ENCODE measurements around the gene EDN1. TPM values are rescaled to one million over a fixed set of nuclear protein-coding genes. Genes with fewer than 3 reads are reported as not detected.

The EDN1 gene
- 0.34 TPM for polyA plus RNA-seq (2013)

DNA sequence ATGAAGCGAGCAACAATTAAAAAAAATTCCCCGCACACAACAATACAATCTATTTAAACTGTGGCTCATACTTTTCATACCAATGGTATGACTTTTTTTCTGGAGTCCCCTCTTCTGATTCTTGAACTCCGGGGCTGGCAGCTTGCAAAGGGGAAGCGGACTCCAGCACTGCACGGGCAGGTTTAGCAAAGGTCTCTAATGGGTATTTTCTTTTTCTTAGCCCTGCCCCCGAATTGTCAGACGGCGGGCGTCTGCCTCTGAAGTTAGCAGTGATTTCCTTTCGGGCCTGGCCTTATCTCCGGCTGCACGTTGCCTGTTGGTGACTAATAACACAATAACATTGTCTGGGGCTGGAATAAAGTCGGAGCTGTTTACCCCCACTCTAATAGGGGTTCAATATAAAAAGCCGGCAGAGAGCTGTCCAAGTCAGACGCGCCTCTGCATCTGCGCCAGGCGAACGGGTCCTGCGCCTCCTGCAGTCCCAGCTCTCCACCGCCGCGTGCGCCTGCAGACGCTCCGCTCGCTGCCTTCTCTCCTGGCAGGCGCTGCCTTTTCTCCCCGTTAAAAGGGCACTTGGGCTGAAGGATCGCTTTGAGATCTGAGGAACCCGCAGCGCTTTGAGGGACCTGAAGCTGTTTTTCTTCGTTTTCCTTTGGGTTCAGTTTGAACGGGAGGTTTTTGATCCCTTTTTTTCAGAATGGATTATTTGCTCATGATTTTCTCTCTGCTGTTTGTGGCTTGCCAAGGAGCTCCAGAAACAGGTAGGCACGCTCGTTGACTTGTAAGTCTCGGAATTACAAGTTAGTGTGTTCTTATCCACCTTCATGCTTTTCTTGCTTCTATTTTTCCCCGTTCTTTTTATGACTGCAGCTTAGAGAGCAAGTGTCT is at the start of gene EDN1:
TSS of gene EDN1 (plus strand) at position 429 of the 888 bp plus-strand sequence. CDS start at position 698, 269 bp downstream.
- H3K4me3 ChIP-seq (ENCODE audit: control insufficient read depth in 1 of 7, extremely low read depth in 1 of 7, insufficient read depth in 4 of 7, low read depth in 2 of 7, low read length in 6 of 7), result peak within 1 kb of the TSS; percentile 13 to 85 (median 68)
- peak; percentile 80 to 95 (median 91) for DNase-seq
- H3K9me3 ChIP-seq (ENCODE audit: control extremely low read depth in 1 of 5, control insufficient read depth in 4 of 5, insufficient read depth in 2 of 5, low read depth in 1 of 5, low read length in 4 of 5), result no peaks in the 10 kb centered on the region
- ChIA-PET POLR2A (interaction anchor here (0.9 kb wide), 1 partner anchor 313 kb away, joined by 3 read pairs; no protein-coding TSS in a partner anchor), CTCF (interaction anchor here (0.6 to 6.4 kb wide), 26 partner anchors 8 to 1118 kb away, joined by 3 to 65 read pairs (median 4); no protein-coding TSS in a partner anchor)
- WGBS (ENCODE audit: insufficient coverage), result 0% methylated on average over 29 of the region's 38 CpGs
- no peak within 1 kb of the TSS for H3K27ac ChIP-seq (ENCODE audit: insufficient read depth in 1 of 2, low read depth in 1 of 2, low read length in 2 of 2, poor library complexity in 1 of 2, severe bottlenecking in 2 of 2)
- peaks cover 0 to 7% (median 4%) of the 10 kb centered on the region in 5 experiments for H3K27me3 ChIP-seq (replicated peaks in 2 of 5; ENCODE audit: control insufficient read depth in 4 of 5, insufficient read depth in 5 of 5, low read length in 4 of 5)
- peaks cover 10 to 43% (median 15%) of the 10 kb centered on the region in 4 experiments for H3K4me1 ChIP-seq (ENCODE audit: control extremely low read depth in 1 of 4, control insufficient read depth in 4 of 4, insufficient read depth in 4 of 4, low read length in 3 of 4)
- H3K36me3 ChIP-seq (ENCODE audit: control insufficient read depth in 4 of 4, insufficient read depth in 4 of 4, low read length in 3 of 4), result no peaks in the 10 kb centered on the region

DNA sequence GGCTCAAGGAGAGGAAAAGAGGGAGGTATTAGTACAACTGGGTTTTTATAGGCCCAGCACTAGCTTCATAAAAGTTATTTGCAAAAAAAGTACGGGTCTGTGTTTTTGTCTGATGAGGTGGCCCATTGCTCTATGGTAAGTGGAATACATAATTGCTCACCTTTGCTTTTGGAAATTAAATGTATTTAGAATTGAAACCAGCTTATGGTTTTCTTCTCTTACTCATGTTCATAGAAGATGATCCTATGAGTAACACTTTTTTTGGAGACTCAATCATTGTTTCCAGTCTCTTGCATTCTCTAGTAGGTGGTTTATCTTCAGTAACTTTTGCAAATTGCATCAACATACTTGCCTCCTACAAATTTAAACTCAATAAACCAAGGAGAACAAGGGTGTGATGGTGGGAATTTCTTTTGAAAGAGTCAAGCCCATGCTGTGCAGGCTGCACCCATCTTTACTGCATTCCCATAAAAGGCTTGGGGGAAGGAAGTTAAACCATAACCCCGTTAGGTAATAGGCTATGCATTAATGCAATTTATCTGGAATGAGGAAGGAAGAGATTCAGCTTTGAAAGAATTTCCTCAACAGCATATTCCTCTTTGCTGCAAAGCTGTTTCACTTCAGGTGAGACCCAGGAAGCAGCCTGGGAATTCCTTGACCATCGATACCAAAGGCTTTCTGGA is 48.5 kb upstream of the EDN1 start:
- CTCF ChIA-PET, result interaction anchor here (1.3 to 1.5 kb wide), 3 partner anchors 10 to 360 kb away, joined by 3 read pairs; no protein-coding TSS in a partner anchor

DNA sequence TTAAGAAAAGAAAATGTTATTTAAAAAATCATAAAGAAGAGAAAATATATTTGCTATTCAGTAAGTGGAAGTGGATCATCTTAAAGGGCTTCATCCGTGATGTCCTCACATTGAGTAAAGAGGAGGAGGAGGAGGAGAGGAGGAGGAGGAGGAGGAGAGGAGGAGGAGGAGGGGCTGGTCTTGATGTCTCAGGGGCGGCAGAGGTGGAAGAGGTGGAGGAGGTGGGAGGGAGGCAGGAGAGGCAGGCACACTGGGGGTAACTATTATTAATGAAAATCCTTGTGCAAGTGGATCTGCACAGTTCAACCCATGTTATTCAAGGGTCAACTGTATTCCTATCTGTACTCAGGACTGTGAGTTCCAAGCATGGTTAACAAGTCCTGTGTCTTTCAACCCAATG is 47.0 kb upstream of the EDN1 start:
- no peaks in the 10 kb centered on the region for H3K9me3 ChIP-seq (ENCODE audit: control extremely low read depth in 1 of 5, control insufficient read depth in 4 of 5, insufficient read depth in 2 of 5, low read depth in 1 of 5, low read length in 4 of 5)
- DNase-seq, result no peak
- H3K4me1 ChIP-seq (ENCODE audit: control extremely low read depth in 1 of 4, control insufficient read depth in 4 of 4, insufficient read depth in 4 of 4, low read length in 3 of 4), result peaks cover 0 to 9% (median 3%) of the 10 kb centered on the region in 4 experiments
- H3K4me3 ChIP-seq (ENCODE audit: control insufficient read depth in 1 of 7, extremely low read depth in 1 of 7, insufficient read depth in 4 of 7, low read depth in 2 of 7, low read length in 6 of 7), result no peak overlapping the region
- no peaks in the 10 kb centered on the region for H3K27me3 ChIP-seq (replicated peaks in 2 of 5; ENCODE audit: control insufficient read depth in 4 of 5, insufficient read depth in 5 of 5, low read length in 4 of 5)
- no peaks in the 10 kb centered on the region for H3K36me3 ChIP-seq (ENCODE audit: control insufficient read depth in 4 of 4, insufficient read depth in 4 of 4, low read length in 3 of 4)
- no peak overlapping the region for H3K27ac ChIP-seq (ENCODE audit: insufficient read depth in 1 of 2, low read depth in 1 of 2, low read length in 2 of 2, poor library complexity in 1 of 2, severe bottlenecking in 2 of 2)
- ChIA-PET POLR2A (no interaction called here), CTCF (interaction anchor here (1.4 kb wide), 1 partner anchor 12 kb away, joined by 3 read pairs; no protein-coding TSS in a partner anchor)
- WGBS (ENCODE audit: insufficient coverage), result no CpG with 5 or more reads among the region's 2 CpGs

More for the DNA sequence above, 48.5 kb upstream of the EDN1 start:
- no peak overlapping the region for H3K4me3 ChIP-seq (ENCODE audit: control insufficient read depth in 1 of 7, extremely low read depth in 1 of 7, insufficient read depth in 4 of 7, low read depth in 2 of 7, low read length in 6 of 7)
- no peaks in the 10 kb centered on the region for H3K36me3 ChIP-seq (ENCODE audit: control insufficient read depth in 4 of 4, insufficient read depth in 4 of 4, low read length in 3 of 4)
- no peak overlapping the region for H3K27ac ChIP-seq (ENCODE audit: insufficient read depth in 1 of 2, low read depth in 1 of 2, low read length in 2 of 2, poor library complexity in 1 of 2, severe bottlenecking in 2 of 2)
- no peaks in the 10 kb centered on the region for H3K9me3 ChIP-seq (ENCODE audit: control extremely low read depth in 1 of 5, control insufficient read depth in 4 of 5, insufficient read depth in 2 of 5, low read depth in 1 of 5, low read length in 4 of 5)
- DNase-seq, result no peak
- peaks cover 0 to 9% (median 3%) of the 10 kb centered on the region in 4 experiments for H3K4me1 ChIP-seq (ENCODE audit: control extremely low read depth in 1 of 4, control insufficient read depth in 4 of 4, insufficient read depth in 4 of 4, low read length in 3 of 4)
- 63% methylated on average over 1 of the region's 3 CpGs for WGBS (ENCODE audit: insufficient coverage)
- POLR2A ChIA-PET, result no interaction called here
- no peaks in the 10 kb centered on the region for H3K27me3 ChIP-seq (replicated peaks in 2 of 5; ENCODE audit: control insufficient read depth in 4 of 5, insufficient read depth in 5 of 5, low read length in 4 of 5)

DNA sequence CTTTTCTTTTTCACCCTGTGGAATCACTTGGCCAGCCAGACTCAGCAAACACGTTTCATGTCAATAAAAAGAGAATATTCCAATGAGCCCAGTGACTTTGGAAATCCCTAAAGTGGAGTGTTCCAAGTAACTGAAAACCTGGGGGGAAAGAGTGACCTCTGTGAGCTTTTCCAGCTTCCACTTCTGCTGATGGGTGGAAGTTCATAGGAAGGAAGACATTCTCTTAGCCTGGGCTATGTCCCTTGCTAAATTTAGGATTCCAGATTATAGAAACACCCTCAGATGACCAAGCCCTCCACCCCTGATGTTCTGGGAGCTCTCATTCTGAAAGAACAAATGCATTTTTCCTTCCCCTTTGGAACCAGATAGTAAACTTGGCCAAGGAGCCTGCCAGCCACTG is 44.8 kb upstream of the EDN1 start:
- no peaks in the 10 kb centered on the region for H3K27me3 ChIP-seq (replicated peaks in 2 of 5; ENCODE audit: control insufficient read depth in 4 of 5, insufficient read depth in 5 of 5, low read length in 4 of 5)
- POLR2A ChIA-PET, result no interaction called here
- CTCF ChIA-PET, result no interaction called here
- DNase-seq, result no peak
- no peak overlapping the region for H3K4me3 ChIP-seq (ENCODE audit: control insufficient read depth in 1 of 7, extremely low read depth in 1 of 7, insufficient read depth in 4 of 7, low read depth in 2 of 7, low read length in 6 of 7)
- H3K4me1 ChIP-seq (ENCODE audit: control extremely low read depth in 1 of 4, control insufficient read depth in 4 of 4, insufficient read depth in 4 of 4, low read length in 3 of 4), result peaks cover 0 to 9% (median 3%) of the 10 kb centered on the region in 4 experiments
- no peaks in the 10 kb centered on the region for H3K36me3 ChIP-seq (ENCODE audit: control insufficient read depth in 4 of 4, insufficient read depth in 4 of 4, low read length in 3 of 4)
- no peak overlapping the region for H3K27ac ChIP-seq (ENCODE audit: insufficient read depth in 1 of 2, low read depth in 1 of 2, low read length in 2 of 2, poor library complexity in 1 of 2, severe bottlenecking in 2 of 2)
- H3K9me3 ChIP-seq (ENCODE audit: control extremely low read depth in 1 of 5, control insufficient read depth in 4 of 5, insufficient read depth in 2 of 5, low read depth in 1 of 5, low read length in 4 of 5), result no peaks in the 10 kb centered on the region
- 100% methylated on average over 1 of the region's 1 CpG for WGBS (ENCODE audit: insufficient coverage)

DNA sequence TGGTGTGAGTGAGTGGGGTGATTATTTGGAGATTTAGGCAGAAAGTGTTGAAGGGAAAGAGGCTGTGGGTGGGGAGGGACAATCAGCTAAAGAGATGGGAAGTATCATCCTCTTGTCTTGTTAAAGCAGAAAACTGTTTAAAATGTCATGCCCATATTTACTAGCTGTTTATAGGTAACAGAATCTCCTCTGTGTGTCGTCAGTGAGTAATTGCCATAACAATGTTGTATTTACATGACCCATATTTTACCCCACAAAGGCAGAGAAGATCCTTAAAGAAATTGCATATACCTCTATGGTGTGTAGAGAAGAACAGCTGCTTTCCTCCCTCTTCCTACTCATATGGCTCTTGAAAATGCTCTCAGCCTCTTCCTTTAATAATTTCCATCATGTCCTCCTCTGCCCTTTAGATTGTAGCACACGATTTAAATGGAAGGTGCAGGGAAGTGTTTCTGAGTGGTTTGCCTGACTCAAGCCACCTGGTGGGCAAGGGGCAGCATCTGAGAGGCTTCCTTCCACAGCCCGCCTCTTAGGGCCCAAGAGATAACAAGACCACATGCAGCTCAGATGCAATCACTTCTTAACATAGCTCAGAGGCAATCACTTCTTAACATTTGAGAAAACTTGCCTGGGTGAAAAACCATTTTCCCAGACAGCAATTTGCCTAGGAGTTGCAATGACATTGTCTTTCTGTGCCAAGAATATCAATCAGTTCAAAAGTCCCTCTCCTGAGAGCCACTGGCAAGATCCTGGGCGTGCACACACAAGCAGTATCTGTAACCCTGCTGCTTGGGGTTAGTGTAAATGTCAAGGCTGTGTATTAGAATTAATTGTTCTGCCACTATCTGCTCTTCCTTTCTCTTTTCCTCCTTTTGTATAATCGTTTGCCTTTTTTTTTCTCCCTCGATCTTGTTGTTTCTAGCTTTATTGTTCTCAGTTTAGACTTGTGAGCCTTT is 44.1 kb upstream of the EDN1 start:
- Histone ChIP-seq H3K4me1 (ENCODE audit: control extremely low read depth in 1 of 4, control insufficient read depth in 4 of 4, insufficient read depth in 4 of 4, low read length in 3 of 4) (peaks cover 0 to 9% (median 3%) of the 10 kb centered on the region in 4 experiments), H3K9me3 (ENCODE audit: control extremely low read depth in 1 of 5, control insufficient read depth in 4 of 5, insufficient read depth in 2 of 5, low read depth in 1 of 5, low read length in 4 of 5) (no peaks in the 10 kb centered on the region), H3K4me3 (ENCODE audit: control insufficient read depth in 1 of 7, extremely low read depth in 1 of 7, insufficient read depth in 4 of 7, low read depth in 2 of 7, low read length in 6 of 7) (no peak overlapping the region), H3K27ac (ENCODE audit: insufficient read depth in 1 of 2, low read depth in 1 of 2, low read length in 2 of 2, poor library complexity in 1 of 2, severe bottlenecking in 2 of 2) (no peak overlapping the region), H3K36me3 (ENCODE audit: control insufficient read depth in 4 of 4, insufficient read depth in 4 of 4, low read length in 3 of 4) (no peaks in the 10 kb centered on the region), H3K27me3 (replicated peaks in 2 of 5; ENCODE audit: control insufficient read depth in 4 of 5, insufficient read depth in 5 of 5, low read length in 4 of 5) (no peaks in the 10 kb centered on the region)
- CTCF ChIA-PET, result no interaction called here
- POLR2A ChIA-PET, result no interaction called here
- no peak for DNase-seq
- 100% methylated on average over 1 of the region's 6 CpGs for WGBS (ENCODE audit: insufficient coverage)

DNA sequence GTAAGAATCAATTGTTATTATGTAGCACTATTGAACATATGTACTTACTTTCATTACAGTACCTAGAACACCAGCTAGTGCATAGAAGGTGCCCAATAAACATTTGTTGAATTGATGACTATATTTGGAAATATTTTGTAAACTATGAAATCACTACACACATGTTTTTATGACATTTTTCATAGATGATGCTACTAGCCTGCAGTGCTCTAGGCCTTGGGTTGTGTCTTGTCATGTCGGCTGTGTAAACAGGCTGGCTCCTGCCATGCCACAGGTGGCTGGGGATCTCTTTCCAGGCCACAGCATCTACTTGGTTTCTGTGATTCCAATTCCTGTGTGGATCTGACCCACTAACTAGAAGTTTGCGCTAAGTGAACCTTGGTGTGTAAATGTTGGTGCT is 43.3 kb upstream of the EDN1 start:
- ChIA-PET CTCF (no interaction called here), POLR2A (no interaction called here)
- H3K4me1 ChIP-seq (ENCODE audit: control extremely low read depth in 1 of 4, control insufficient read depth in 4 of 4, insufficient read depth in 4 of 4, low read length in 3 of 4), result peaks cover 0 to 3% (median 1%) of the 10 kb centered on the region in 4 experiments
- H3K27ac ChIP-seq (ENCODE audit: insufficient read depth in 1 of 2, low read depth in 1 of 2, low read length in 2 of 2, poor library complexity in 1 of 2, severe bottlenecking in 2 of 2), result no peak overlapping the region
- H3K36me3 ChIP-seq (ENCODE audit: control insufficient read depth in 4 of 4, insufficient read depth in 4 of 4, low read length in 3 of 4), result no peaks in the 10 kb centered on the region
- no peak for DNase-seq
- no peaks in the 10 kb centered on the region for H3K27me3 ChIP-seq (replicated peaks in 2 of 5; ENCODE audit: control insufficient read depth in 4 of 5, insufficient read depth in 5 of 5, low read length in 4 of 5)
- H3K9me3 ChIP-seq (ENCODE audit: control extremely low read depth in 1 of 5, control insufficient read depth in 4 of 5, insufficient read depth in 2 of 5, low read depth in 1 of 5, low read length in 4 of 5), result no peaks in the 10 kb centered on the region
- 94% methylated on average over 2 of the region's 2 CpGs for WGBS (ENCODE audit: insufficient coverage)
- H3K4me3 ChIP-seq (ENCODE audit: control insufficient read depth in 1 of 7, extremely low read depth in 1 of 7, insufficient read depth in 4 of 7, low read depth in 2 of 7, low read length in 6 of 7), result no peak overlapping the region

Data from common myeloid progenitor, CD34-positive (primary cell).